Measurements from ENCODE around the gene PTMS. TPM values are rescaled to one million over a fixed set of nuclear protein-coding genes. Genes with fewer than 3 reads are reported as not detected.

PTMS gene
- total and polyA plus RNA-seq, 2 donors (not counting 3 experiments of a cell fraction or from before 2014, with no cell fraction given) = 555 to 661 TPM

GRCh38 chr12:6783828-6784227 lies 17.7 kb downstream of the PTMS start:
- ChIA-PET POLR2A (no interaction called here), CTCF (interaction anchor here (1.5 to 9.5 kb wide), 2 partner anchors 17 to 30 kb away, joined by 7 to 107 read pairs; partner anchors contain the start of gene MLF2)
- H3K36me3 ChIP-seq (ENCODE audit: control insufficient read depth in 2 of 2, extremely low read depth in 1 of 2, insufficient read depth in 2 of 2, low read length in 2 of 2) = no peaks in the 10 kb centered on the region
- no peaks in the 10 kb centered on the region for H3K4me1 ChIP-seq (ENCODE audit: control insufficient read depth, extremely low read depth, insufficient read depth, low read length)
- H3K79me2 ChIP-seq (ENCODE audit: control insufficient read depth, insufficient read depth, low read length) = no peaks in the 10 kb centered on the region
- DNase-seq (ENCODE audit: low read depth, low spot score) (no peak), FAIRE-seq (peak; percentile 4)
- H3K9me3 ChIP-seq (replicated peaks; ENCODE audit: control insufficient read depth, insufficient read depth, low read length) = no peaks in the 10 kb centered on the region
- H3K9me1 ChIP-seq (replicated peaks; ENCODE audit: control insufficient read depth, extremely low read depth, insufficient read depth, low read length) = no peaks in the 10 kb centered on the region
- H2AFZ ChIP-seq (ENCODE audit: low read depth, low read length) = no peak overlapping the region
- H3K9ac ChIP-seq (replicated peaks; ENCODE audit: extremely low read depth, insufficient read depth, low read length) = no peak overlapping the region
- H3K4me2 ChIP-seq (ENCODE audit: insufficient read depth, low read length) = no peak overlapping the region
- no TSS peak for BruUV-seq (replicated peaks)
- no peaks in the 10 kb centered on the region for H4K20me1 ChIP-seq (replicated peaks; ENCODE audit: control insufficient read depth, extremely low read depth, insufficient read depth, low read length)
- H3K27ac ChIP-seq (ENCODE audit: insufficient read depth, low read depth, low read length) = no peak overlapping the region
- dilution Hi-C loops (cut with MboI; ENCODE audit: extremely low pct_ligation_motif_present, low sequenced_read_pairs) (no loop called here), intact Hi-C loops (cut with micrococcal nuclease) (no loop called here)
- H3K27me3 ChIP-seq (ENCODE audit: control insufficient read depth in 2 of 2, insufficient read depth in 2 of 2, low read length in 2 of 2) = peaks cover 0 to 2% of the 10 kb centered on the region in 2 experiments
- no peak overlapping the region for H3K4me3 ChIP-seq (replicated peaks in 1 of 3; ENCODE audit: insufficient read depth in 1 of 3, low read depth in 1 of 3, low read length in 3 of 3)
- TF ChIP-seq JUN (IDR thresholded peaks at IDR 0.05; ENCODE audit: borderline replicate concordance, insufficient read depth, insufficient read length, low read depth) (no peak), MYC (IDR thresholded peaks at IDR 0.05; ENCODE audit: low read depth, low read length) (no peak), EZH2 (IDR thresholded peaks at IDR 0.05; ENCODE audit: borderline replicate concordance, low read depth, low read length, severe bottlenecking) (no peak), POLR2A (IDR thresholded peaks at IDR 0.05; ENCODE audit: low read depth, low read length) (no peak), CTCF (IDR thresholded peaks at IDR 0.05; ENCODE audit: extremely low read depth in 1 of 2, insufficient read depth in 1 of 2, low read depth in 1 of 2, low read length in 2 of 2) (no peak), FOS (IDR thresholded peaks at IDR 0.05; ENCODE audit: borderline replicate concordance, insufficient read depth, low read length) (no peak), GATA2 (IDR thresholded peaks at IDR 0.05; ENCODE audit: insufficient read depth, insufficient read length, low read depth, low read length) (no peak), POLR2AphosphoS5 (IDR thresholded peaks at IDR 0.05; ENCODE audit: insufficient read depth, low read depth, low read length) (no peak)
